Body of pancreas (tissue), 4 donors: Measurements from ENCODE around the gene PGBD1. TPM values are rescaled to one million over a fixed set of nuclear protein-coding genes. Genes with fewer than 3 reads are reported as not detected.
A peak's percentile ranks its signal among the peaks of the same experiment; 100 is the strongest.

Source experiments
- ATAC-seq: fragments of 150-250 bp; one replicate; pipeline ENCODE4 v1.9.1; 2016
- DNase-seq, 4 donors: peaks; one replicate each; pipeline ENCODE4 v3.0.0-alpha.2; 2019
- H3K27ac ChIP-seq, 4 donors: fragments of 200-600 bp; sonication (generic); 1 replicate in 3 of 4; 2 replicates in 1 of 4; pipeline versions ENCODE4 v1.5.1 to v1.6.1; 2016 to 2019; ENCODE audit warnings: mild to moderate bottlenecking in 1 of 4, mixed read lengths in 1 of 4, moderate library complexity in 1 of 4
- H3K27me3 ChIP-seq, 2 donors: fragments of 200-600 bp; sonication (generic); one replicate each; pipeline ENCODE4 v1.6.0; 2016; ENCODE audit warnings: mild to moderate bottlenecking in 1 of 2
- H3K36me3 ChIP-seq, 2 donors: fragments of 200-600 bp; sonication (generic); replicated peaks in 1 of 2; 2 replicates each; pipeline ENCODE4 v1.5.1; 2016; ENCODE audit warnings: low read depth in 2 of 2; ENCODE audit not compliant: insufficient read depth in 1 of 2
- H3K4me1 ChIP-seq: fragments of 200-600 bp; sonication (generic); one replicate; pipeline ENCODE4 v1.6.0; 2016
- H3K4me3 ChIP-seq, 2 donors: fragments of 200-600 bp; sonication (generic); 1 replicate in 1 of 2; 2 replicates in 1 of 2; pipeline ENCODE4 v1.5.1; 2016 to 2019
- H3K9me3 ChIP-seq, 3 donors: fragments of 200-600 bp; sonication (generic); 1 replicate in 2 of 3; 2 replicates in 1 of 3; pipeline ENCODE4 v1.5.1; 2016
- POLR2A ChIP-seq, 3 donors: fragments of 450-650 bp; IDR thresholded peaks; one replicate each; pipeline ENCODE4 v1.6.1; 2016; ENCODE audit warnings: antibody characterized with exemption in 3 of 3, mild to moderate bottlenecking in 2 of 3
- WGBS, 2 donors: methylation state at CpG; one replicate each; pipeline ENCODE4 v1.1.5; 2017; 5-methylcytosine and 5-hydroxymethylcytosine counted together
- intact Hi-C: fragments of 100-400 bp; cut with DNase I; formaldehyde crosslinking; loops from one replicate; pipeline ENCODE4 v1.15.1; 2023
- total RNA-seq, 2 donors: library from RNA; depleted of rRNA; stranded (reverse); fragments of >200 nt; gene quantifications; one replicate each; pipeline ENCODE4 v1.1.0, GENCODE V29; 2016
- TF ChIP-seq, protein P1 (sequence below), 7 experiments: fragments of 450-650 bp in 4 of 7; fragments of 200-600 bp in 3 of 7; sonication (generic) in 3 of 7; IDR thresholded peaks; one replicate each; pipeline ENCODE4 v1.5.1; 2016 to 2019; ENCODE audit warnings: antibody characterized with exemption in 7 of 7

The PGBD1 gene
- total RNA-seq, 2 donors from 2014 or later: 0.66 to 2.3 TPM

DNA sequence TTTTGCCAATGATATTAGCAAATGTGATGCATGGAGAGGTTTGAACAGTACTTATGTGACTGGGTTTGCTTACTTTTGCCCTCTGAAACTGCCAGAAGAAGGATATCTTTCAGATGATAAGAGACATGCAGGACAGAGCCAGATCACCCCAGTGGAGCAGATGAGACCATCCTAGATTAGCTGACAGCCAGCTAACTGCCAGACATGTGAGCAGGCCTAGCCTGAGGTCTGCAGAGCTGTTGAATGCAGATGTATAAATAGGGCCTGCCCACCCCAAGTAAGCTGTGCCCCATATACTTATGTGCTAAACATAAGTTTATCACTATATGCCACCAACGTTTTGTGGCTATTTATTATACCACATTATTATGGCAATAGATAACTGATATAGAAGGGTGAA, 48.7 kb downstream of the PGBD1 start:
- 22 to 37% methylated on average over 1 of the region's 1 CpG for WGBS, 2 donors
- Histone ChIP-seq H3K9me3 (peaks cover 0 to 25% (median 7%) of the 10 kb centered on the region in 3 donors), H3K27ac (no peak overlapping the region), H3K27me3 (no peaks in the 10 kb centered on the region), H3K4me1 (peaks cover 7% of the 10 kb centered on the region), H3K4me3 (no peak overlapping the region), H3K36me3 (peaks cover 14 to 17% of the 10 kb centered on the region in 2 donors)
- ATAC-seq (no peak), DNase-seq (no peak)
- no peak for TF ChIP-seq POLR2A (IDR thresholded peaks at IDR 0.05)
- TF ChIP-seq, protein P1, sequence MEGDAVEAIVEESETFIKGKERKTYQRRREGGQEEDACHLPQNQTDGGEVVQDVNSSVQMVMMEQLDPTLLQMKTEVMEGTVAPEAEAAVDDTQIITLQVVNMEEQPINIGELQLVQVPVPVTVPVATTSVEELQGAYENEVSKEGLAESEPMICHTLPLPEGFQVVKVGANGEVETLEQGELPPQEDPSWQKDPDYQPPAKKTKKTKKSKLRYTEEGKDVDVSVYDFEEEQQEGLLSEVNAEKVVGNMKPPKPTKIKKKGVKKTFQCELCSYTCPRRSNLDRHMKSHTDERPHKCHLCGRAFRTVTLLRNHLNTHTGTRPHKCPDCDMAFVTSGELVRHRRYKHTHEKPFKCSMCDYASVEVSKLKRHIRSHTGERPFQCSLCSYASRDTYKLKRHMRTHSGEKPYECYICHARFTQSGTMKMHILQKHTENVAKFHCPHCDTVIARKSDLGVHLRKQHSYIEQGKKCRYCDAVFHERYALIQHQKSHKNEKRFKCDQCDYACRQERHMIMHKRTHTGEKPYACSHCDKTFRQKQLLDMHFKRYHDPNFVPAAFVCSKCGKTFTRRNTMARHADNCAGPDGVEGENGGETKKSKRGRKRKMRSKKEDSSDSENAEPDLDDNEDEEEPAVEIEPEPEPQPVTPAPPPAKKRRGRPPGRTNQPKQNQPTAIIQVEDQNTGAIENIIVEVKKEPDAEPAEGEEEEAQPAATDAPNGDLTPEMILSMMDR (IDR thresholded peaks at IDR 0.05): no peak
- intact Hi-C loops: loop anchor here (10.0 kb wide), 1 partner anchor 65 kb away; the partner anchor contains the start of gene ZSCAN26

DNA sequence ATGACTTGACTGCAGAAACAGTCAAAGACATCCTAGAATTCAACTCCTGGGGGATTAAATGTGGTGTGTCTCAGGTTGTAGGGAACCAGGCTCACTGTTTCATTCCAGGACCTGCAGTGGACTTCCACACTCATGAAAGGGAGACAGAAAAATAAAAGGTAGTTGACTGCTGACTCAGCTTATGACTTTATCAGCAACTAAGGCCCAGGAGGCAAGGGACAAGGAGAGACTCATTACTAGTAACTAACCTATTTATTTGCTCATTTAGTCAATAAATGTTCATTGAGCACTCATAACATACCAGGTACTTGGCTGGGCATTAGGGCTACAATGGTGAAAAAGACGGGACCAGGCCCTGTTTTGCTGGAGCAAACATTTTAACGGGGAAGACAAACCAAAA, 51.7 kb downstream of the PGBD1 start:
- Histone ChIP-seq H3K4me1 (peaks cover 18% of the 10 kb centered on the region), H3K9me3 (no peaks in the 10 kb centered on the region), H3K27ac (no peak overlapping the region), H3K27me3 (no peaks in the 10 kb centered on the region), H3K4me3 (no peak overlapping the region), H3K36me3 (no peaks in the 10 kb centered on the region)
- TF ChIP-seq POLR2A (IDR thresholded peaks at IDR 0.05): no peak
- TF ChIP-seq, protein P1 (IDR thresholded peaks at IDR 0.05): no peak
- no peak for DNase-seq
- intact Hi-C loops: loop anchor here (10.0 kb wide), 1 partner anchor 68 kb away; the partner anchor contains the start of gene ZSCAN26
- no peak for ATAC-seq
- 86 to 91% methylated on average over 2 of the region's 2 CpGs for WGBS, 2 donors

DNA sequence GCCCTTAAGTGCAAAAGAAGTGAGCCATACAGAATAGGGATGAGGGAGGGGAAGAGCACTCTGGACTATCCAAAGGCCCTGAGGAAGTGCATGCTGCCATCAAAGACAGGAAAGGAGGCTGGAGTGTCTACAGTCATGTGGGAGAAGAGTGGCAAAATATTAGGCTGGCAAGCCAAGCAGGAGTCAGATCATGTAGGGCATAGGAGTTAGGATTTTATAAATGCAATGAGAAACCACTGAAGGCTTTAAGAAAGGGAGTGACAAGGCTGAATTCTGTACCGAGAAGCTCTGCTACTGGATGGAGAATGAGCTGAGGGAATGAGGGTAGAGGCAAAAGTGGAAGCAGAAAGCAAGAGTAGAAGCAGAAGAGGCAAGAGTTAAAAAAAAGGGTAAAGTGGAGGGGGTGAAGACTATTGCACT, 52.2 kb downstream of the PGBD1 start:
- intact Hi-C loops: loop anchor here (10.0 kb wide), 1 partner anchor 69 kb away; the partner anchor contains the start of gene ZSCAN26
- H3K4me3 ChIP-seq: no peak overlapping the region
- H3K36me3 ChIP-seq: no peaks in the 10 kb centered on the region
- peaks cover 18% of the 10 kb centered on the region for H3K4me1 ChIP-seq
- no peak for TF ChIP-seq POLR2A (IDR thresholded peaks at IDR 0.05)
- TF ChIP-seq, protein P1 (IDR thresholded peaks at IDR 0.05): no peak
- DNase-seq (no peak), ATAC-seq (no peak)
- no peaks in the 10 kb centered on the region for H3K27me3 ChIP-seq
- H3K27ac ChIP-seq: no peak overlapping the region
- 76 to 96% methylated on average over 1 of the region's 1 CpG for WGBS, 2 donors
- H3K9me3 ChIP-seq: no peaks in the 10 kb centered on the region

DNA sequence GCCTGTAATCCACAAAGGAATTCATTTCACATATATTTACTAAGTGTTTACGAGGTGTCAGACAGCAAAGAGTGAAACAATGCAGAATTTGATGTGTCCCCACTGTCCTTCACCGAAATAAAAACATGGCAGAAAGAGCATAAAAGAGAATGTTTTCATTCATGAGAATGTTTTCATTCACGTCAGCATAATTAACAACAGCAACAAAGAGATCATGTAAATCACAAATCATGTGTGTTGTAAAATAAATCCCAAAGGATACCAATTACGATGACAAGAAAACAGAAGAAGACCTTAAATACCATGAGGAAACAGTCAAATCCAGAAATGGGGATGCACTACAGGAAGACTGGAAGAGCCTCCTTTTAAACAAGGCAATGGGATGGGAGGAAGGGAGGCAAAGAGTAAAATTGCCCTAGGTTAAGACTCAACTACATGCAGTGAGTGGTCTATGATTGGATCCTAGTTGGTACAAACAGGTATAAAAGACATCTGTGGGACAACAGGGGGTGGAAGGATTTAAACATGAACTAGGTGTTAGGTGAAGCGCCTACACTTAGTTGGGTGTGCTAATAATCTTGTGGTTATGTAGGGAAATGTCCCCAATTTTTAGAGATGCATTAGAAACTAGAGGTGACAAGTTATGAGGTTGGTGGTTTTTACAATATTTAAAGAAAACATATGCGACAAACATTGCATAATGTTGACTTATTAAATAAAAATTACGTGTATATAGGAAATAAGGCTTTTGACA, 53.1 kb downstream of the PGBD1 start:
- Histone ChIP-seq H3K27me3 (no peaks in the 10 kb centered on the region), H3K9me3 (no peaks in the 10 kb centered on the region), H3K4me1 (peaks cover 18% of the 10 kb centered on the region), H3K4me3 (no peak overlapping the region), H3K36me3 (no peaks in the 10 kb centered on the region), H3K27ac (peak overlapping the region in 3 of 4 donors; percentile 94 to 99 (median 99))
- ATAC-seq: no peak
- WGBS, 2 donors: 81 to 82% methylated on average over 7 of the region's 7 CpGs
- no peak for DNase-seq
- intact Hi-C loops: loop anchor here (10.0 kb wide), 1 partner anchor 70 kb away; the partner anchor contains the start of gene ZSCAN26
- TF ChIP-seq, protein P1 (IDR thresholded peaks at IDR 0.05): no peak
- no peak for TF ChIP-seq POLR2A (IDR thresholded peaks at IDR 0.05)
